ENCODE results near the gene LCN12.

- no peak for TF ChIP-seq CTCF (IDR thresholded peaks at IDR 0.05; ENCODE audit: poor library complexity, severe bottlenecking)
- TF ChIP-seq MXI1 (conservative IDR thresholded peaks at IDR 0.05; ENCODE audit: poor library complexity, severe bottlenecking): no peak
Measured at GRCh38 chr9:136972743-136973142, 20.7 kb downstream of the LCN12 start.

Data from neural cell (in vitro differentiated cells).